ENCODE data around the gene GPSM1.

The GPSM1 gene

GRCh38 chr9:136355616-136356557 lies 28.5 kb downstream of the GPSM1 start:
- FAIRE-seq (no peak), DNase-seq (ENCODE audit: insufficient read length, low spot score) (no peak)

DNA sequence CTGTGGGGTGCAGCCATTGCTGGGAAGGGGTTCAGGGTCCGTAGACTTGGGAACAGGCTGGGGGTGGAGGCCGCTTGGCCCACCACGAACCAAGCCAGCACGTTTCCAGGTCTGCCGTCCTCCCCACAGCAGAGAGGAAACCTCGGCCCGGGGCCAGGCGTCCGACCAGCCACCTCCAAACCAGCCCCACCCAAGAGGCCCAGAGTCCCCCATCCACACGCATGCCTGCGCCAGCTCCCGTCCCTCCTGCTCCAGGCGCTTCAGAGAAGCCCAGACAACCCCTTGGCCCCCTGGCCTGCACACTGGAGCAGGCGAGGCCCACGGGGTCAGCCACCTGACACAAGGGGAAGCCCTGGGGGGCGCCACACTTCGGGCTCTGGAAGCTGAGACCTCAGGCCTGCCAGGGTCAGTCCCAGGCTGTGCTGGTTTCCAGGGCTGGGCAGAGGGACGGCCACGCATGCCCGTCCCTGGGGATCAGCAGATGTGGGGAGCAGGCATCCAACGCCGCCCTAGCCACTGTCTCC lies 29.9 kb downstream of the GPSM1 start:
- FAIRE-seq = no peak
- DNase-seq (ENCODE audit: insufficient read length, low spot score) = no peak

GRCh38 chr9:136358016-136358415 lies 30.7 kb downstream of the GPSM1 start:
- no peak for FAIRE-seq
- no peak for DNase-seq (ENCODE audit: insufficient read length, low spot score)

DNA sequence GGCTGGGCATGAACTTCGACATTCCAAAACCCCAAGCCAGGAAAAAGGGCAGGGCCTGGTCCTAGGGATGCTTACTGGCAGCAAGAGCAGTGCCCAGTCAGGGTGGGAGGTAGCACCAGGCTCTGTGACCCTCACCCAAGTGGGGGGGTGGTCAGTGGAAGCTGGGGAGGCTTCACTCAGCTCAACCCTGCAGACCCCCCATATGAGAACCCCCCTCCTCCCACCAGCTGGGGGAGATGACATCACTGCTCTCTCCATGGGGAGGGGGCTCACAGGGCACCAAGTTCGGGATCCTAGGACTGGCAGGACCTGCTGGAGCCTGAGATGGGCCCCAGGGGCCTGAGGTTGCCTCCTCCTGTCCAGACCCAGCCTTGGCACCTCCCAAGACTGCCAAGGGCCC lies 31.5 kb downstream of the GPSM1 start:
- DNase-seq (ENCODE audit: insufficient read length, low spot score) (no peak), FAIRE-seq (no peak)

DNA sequence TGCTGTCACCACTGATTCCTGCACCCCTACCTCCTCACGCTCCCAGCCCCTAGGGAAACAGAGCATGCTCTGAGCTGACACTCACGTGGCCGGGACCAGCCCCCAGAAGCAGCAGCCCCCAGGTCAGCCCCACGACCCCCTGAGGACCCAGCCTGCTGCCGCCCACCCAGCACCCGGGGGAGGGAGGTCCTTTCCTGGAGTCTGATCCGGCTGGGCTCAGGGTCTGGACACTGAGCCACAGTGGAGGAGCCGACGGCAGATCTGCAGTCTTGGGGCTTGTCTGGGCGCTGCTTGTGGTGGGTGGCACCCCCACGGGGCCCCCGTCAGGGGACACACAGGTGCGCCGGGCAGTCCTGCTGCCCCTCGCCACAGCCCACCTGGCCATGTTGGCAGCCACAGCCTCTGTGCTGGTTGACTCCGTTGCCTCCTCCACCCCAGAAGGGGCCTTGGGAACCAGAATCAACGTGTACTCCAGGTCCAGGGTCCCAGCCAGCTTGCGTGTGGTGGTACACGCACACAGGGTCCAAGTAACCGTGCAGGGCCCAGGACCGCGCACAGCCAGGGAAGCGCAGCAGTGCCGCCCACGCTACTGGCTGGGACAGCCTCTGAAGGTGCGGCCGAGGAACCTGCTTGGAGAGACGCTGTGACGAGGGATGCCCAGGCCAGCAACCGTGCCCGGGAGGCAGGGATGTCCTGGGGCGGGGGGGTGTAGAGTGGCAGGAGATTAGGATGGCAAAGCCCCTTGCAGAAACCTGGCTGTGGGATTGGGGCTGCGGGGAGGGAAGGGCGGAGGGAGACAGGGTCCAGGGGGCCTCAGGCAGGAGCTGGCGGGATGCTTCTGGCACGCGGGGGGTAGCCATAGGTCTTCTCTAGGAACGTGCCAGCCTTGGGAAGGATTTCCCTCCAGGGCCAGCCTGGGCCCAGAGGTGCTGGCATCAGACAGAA lies 32.7 kb downstream of the GPSM1 start:
- FAIRE-seq (no peak), DNase-seq (ENCODE audit: insufficient read length, low spot score) (no peak)

- FAIRE-seq (no peak), DNase-seq (ENCODE audit: insufficient read length, low spot score) (no peak)
These were observed 33.9 kb downstream of the GPSM1 start for GRCh38 chr9:136361047-136361753.

DNA sequence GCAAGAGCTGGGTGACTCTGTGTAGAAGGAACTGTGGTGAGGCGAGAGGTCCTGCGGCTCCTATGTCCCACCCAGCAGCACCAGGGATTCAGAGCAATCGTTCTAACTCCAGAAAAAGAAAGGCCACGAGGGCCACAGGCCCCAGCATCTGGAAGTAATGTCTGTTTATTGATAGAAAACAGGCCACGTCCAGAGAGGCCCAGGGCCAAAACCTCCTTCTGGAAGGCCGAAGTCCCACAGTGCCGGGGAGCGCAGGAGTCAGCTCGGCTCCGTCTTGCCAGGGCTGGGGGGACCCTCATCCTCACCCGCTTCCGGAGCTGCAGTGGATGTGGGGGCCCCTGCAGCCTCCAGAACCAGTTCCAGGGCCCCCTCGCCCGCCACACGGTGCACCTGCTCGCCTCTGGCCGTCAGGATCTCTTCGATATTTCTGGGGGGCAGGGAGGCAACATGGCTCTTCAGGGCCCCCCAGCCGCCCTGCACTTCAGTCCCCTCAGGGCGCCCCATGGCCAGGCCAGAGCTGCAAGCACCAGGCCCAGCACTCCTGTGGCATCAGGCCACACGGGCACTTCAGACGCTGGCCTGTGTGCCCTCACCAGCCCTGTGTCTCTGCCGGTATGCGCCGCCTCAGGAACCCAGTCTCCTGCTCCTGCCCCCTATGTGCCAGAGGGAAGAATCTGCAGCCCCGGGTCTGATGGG lies 34.6 kb downstream of the GPSM1 start:
- no peak for FAIRE-seq

GRCh38 chr9:136362450-136362784 lies 35.1 kb downstream of the GPSM1 start:
- FAIRE-seq (no peak), DNase-seq (ENCODE audit: insufficient read length, low spot score) (no peak)

More for the DNA sequence above, 34.6 kb downstream of the GPSM1 start:
- no peak for DNase-seq (ENCODE audit: insufficient read length, low spot score)

- DNase-seq (ENCODE audit: insufficient read length, low spot score) (peak; percentile 90), FAIRE-seq (peak; percentile 79)
These were observed 36.0 kb downstream of the GPSM1 start, which contains the start of gene DNLZ for GRCh38 chr9:136363106-136363948. DNLZ (minus strand) TSS chr9:136363744; CDS start chr9:136363714, 30 bp downstream.

DNA sequence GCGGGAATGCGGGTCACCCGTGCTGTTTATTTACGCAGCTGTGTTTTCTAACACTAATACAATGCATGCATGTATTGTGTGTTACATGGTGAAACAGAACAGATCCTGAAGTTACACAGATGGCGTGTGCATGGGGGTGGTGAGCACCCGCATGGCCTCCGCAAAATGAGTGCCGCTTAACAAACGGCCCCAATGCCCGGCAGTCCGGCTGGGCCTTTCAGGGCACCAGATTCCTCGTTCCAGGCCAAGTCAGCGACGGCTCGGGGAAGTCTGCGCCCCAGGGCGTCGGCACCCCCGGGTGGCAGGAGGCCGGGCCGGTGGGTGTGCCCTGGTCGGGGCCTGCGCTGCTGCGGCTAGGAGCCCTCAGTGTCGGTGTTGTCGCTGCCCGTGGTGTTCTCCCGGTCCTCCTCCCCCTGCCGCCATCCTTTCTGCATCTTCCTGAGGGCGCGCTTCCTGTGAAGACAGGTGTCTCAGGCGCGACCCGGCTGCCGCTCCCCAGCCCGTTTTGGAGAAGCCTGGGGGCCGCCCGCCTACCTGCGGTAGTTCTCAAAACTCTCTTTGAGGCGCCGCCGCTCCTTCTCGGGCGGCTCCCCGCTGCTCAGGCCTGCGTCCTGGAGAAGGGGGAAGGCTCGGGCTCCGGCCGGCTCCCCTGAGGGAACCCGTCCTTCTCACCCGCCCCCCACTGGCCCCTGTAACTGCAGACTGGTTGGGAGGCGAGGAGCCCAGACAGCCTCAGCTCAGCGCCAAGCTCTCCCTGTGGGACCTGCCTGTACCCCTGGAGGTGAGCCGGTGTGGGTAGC lies 36.8 kb downstream of the GPSM1 start:
- FAIRE-seq (peak; percentile 16), DNase-seq (ENCODE audit: insufficient read length, low spot score) (no peak)

- DNase-seq (ENCODE audit: insufficient read length, low spot score) (no peak), FAIRE-seq (no peak)
These were observed 37.8 kb downstream of the GPSM1 start for GRCh38 chr9:136364942-136365774.

DNA sequence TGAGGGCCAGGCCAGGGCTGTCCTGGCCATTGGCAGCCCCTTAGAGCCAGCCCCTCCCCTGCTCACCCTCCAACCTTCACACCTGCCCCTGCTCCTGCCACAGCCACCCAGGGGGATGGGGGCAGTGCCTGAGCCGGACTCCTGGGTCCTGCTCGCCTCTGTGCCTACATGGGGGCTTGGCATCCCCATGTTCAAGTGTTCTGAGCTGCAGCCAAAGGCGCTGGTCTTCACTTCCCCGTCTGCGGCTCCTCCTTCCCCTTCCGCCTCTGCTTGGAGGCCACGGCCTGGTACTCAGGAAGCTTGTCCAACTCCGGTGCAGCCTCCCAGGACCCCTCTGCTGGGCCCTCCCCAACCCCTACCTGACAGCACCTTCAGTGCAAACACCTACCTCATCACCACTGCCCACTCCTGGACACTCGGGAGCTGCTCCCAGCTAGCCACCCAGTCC lies 38.5 kb downstream of the GPSM1 start:
- FAIRE-seq = no peak
- no peak for DNase-seq (ENCODE audit: insufficient read length, low spot score)

DNA sequence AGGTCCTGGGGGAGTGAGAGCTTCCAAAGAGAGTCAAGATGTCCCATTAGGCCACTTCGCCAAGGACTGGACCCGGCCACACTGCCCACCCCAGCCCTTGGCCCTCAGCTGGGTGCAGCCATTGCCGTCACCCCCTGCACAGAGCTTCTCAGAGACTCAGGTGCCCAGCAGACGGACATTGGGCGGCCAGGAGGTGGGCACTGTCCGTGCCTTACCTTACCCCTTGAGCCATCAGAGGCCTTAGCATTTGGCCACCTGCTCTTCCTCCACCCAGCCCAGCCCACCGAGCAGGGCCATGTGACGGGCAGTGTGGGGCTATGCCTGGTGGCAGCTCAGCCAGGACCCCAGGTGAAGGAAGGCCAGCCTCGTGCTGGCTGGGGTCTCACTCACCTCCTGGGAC lies 39.5 kb downstream of the GPSM1 start:
- DNase-seq (ENCODE audit: insufficient read length, low spot score) = no peak
- no peak for FAIRE-seq

DNA sequence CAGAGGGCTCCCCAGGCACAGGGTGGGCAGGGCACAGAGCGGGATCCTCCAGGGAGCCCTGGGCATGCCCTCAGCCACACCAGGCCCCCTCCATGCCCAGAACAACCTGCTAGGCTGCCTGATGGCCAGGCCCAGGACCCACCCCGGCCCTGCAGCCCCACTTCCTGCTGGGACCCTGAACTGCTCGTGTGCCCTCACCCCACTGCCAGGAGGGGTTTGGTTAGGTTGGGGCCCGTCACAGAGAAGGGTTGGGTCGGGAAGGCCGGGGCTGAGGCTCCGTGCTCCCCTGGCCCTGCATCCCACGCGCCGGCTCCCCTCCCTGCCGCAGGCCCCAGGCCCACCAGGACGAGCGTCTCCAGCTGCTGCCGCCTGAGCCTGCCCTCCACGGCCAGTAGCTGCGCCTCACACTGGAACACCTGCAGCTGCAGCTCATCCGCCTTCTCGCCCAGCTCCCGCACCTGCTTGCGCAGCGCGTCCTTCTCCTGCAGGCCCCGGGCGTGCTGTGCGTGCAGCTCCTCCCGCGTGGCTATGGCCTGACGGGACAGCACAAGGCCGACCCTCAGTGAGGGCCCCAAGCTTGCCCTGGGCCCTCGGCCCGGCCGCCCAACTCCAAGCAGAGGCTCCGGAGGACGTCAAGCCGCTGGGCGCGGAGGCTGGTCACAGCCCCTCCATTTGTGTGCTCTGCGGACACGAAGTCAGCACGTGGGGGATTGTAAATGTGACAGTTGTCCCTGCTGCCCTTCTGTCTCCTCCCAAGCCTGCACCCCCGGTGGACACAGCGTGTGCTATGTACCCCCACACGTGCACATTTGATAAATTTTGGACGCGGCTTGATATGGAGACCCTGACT lies 40.2 kb downstream of the GPSM1 start:
- DNase-seq (ENCODE audit: insufficient read length, low spot score) (no peak), FAIRE-seq (no peak)

DNA sequence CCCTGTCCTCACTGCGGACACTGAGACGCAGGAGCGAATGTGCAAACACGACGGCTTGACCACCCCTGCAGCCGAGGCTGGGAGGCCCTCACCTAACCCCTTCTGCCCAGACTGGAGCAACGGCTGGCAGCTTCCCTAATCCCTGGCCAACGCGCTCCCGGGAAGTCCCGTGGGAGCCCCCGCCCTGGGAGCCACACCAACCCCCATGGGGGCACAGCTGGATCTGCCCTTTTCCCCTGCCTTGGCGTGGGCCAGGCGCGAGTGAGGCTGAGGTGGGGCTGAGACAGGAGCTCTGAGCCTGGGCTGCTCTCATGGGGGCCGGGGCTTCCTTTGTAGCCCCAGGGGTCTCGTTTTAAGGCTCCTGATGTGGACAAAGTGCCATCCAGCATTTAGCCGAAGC lies 40.9 kb downstream of the GPSM1 start:
- DNase-seq (ENCODE audit: insufficient read length, low spot score) (no peak), FAIRE-seq (no peak)

- FAIRE-seq (no peak), DNase-seq (ENCODE audit: insufficient read length, low spot score) (no peak)
These were observed 42.7 kb downstream of the GPSM1 start for GRCh38 chr9:136370037-136370436.
